Gastrocnemius medialis (tissue), 4 donors: ENCODE measurements around the gene RAVER2. TPM values are rescaled to one million over a fixed set of nuclear protein-coding genes. Genes with fewer than 3 reads are reported as not detected.

Experiments
- ATAC-seq, 2 donors: fragments of 150-250 bp; one replicate each; pipeline ENCODE4 v1.9.1; 2016
- DNase-seq, 2 donors: peaks; one replicate each; pipeline ENCODE4 v3.0.0-alpha.2; 2019
- H3K27ac ChIP-seq, 4 donors: fragments of 200-600 bp; sonication (generic); 1 replicate in 1 of 4; 2 replicates in 3 of 4; pipeline ENCODE4 v1.5.1; 2016 to 2018; ENCODE audit warnings: mild to moderate bottlenecking in 2 of 4, moderate library complexity in 1 of 4
- H3K27me3 ChIP-seq, 3 donors: fragments of 200-600 bp; sonication (generic) in 2 of 3; 1 replicate in 1 of 3; 2 replicates in 2 of 3; pipeline versions ENCODE4 v1.5.1 to v1.6.0; 2016 to 2019; ENCODE audit warnings: mild to moderate bottlenecking in 1 of 3, moderate library complexity in 1 of 3
- H3K36me3 ChIP-seq, 2 donors: fragments of 200-600 bp; sonication (generic) in 1 of 2; one replicate each; pipeline ENCODE4 v1.5.1; 2017 to 2018
- H3K4me1 ChIP-seq, 2 donors: fragments of 200-600 bp; sonication (generic) in 1 of 2; one replicate each; pipeline ENCODE4 v1.5.1; 2016 to 2017; ENCODE audit warnings: mild to moderate bottlenecking in 2 of 2
- H3K4me3 ChIP-seq, 4 donors: fragments of 200-600 bp; sonication (generic) in 3 of 4; 1 replicate in 1 of 4; 2 replicates in 3 of 4; pipeline ENCODE4 v1.5.1; 2016 to 2019; ENCODE audit warnings: mild to moderate bottlenecking in 2 of 4
- H3K9me3 ChIP-seq, 3 donors: fragments of 200-600 bp; sonication (generic) in 2 of 3; 1 replicate in 1 of 3; 2 replicates in 2 of 3; pipeline ENCODE4 v1.5.1; 2016 to 2019
- CTCF ChIP-seq, 5 experiments: fragments of 450-650 bp in 3 of 5; fragments of 200-600 bp in 2 of 5; sonication (generic) in 2 of 5; IDR thresholded peaks in 4 of 5; conservative IDR thresholded peaks in 1 of 5; 1 replicate in 4 of 5; 2 replicates in 1 of 5; pipeline ENCODE4 v1.5.1; 2016 to 2019; ENCODE audit warnings: antibody characterized with exemption in 5 of 5, mild to moderate bottlenecking in 3 of 5, moderate library complexity in 3 of 5
- POLR2A ChIP-seq, 2 donors: fragments of 450-650 bp; IDR thresholded peaks; one replicate each; pipeline ENCODE4 v1.6.1; 2017; ENCODE audit warnings: antibody characterized with exemption in 2 of 2, mild to moderate bottlenecking in 2 of 2, moderate library complexity in 2 of 2
- in situ Hi-C, 4 donors: fragments of 200-750 bp; cut with MboI; loops; one replicate each; pipeline versions ENCODE4 v1.15.0 to v1.8.0; 2017; ENCODE audit warnings: low sequenced_read_pairs in 4 of 4
- intact Hi-C: fragments of 100-400 bp; cut with DNase I; formaldehyde crosslinking; loops from one replicate; pipeline ENCODE4 v1.15.1; 2023; ENCODE audit warnings: low total_unique reads
- total RNA-seq, 4 donors: library from RNA; depleted of rRNA; stranded (reverse); fragments of >200 nt; gene quantifications; one replicate each; pipeline versions ENCODE4 v1.1.0 to v1.2.3, GENCODE V29; 2016

Gene RAVER2
- total RNA-seq, 4 donors from 2014 or later: 8.4 to 9.4 (median 9.1) TPM

GRCh38 chr1:64829411-64830029 lies 84.6 kb downstream of the RAVER2 start:
- H3K9me3 ChIP-seq: no peaks in the 10 kb centered on the region
- no peak for TF ChIP-seq CTCF (IDR thresholded peaks at IDR 0.05 in 4 of 5, conservative IDR thresholded peaks at IDR 0.05 in 1 of 5)
- TF ChIP-seq POLR2A (IDR thresholded peaks at IDR 0.05): no peak
- peak overlapping the region in 1 of 4 donors; percentile 32 for H3K27ac ChIP-seq
- H3K36me3 ChIP-seq: peaks cover 5 to 35% of the 10 kb centered on the region in 2 donors
- H3K4me1 ChIP-seq: peaks cover 1 to 11% of the 10 kb centered on the region in 2 donors
- ATAC-seq (peak; percentile 55 to 61), DNase-seq (no peak)
- H3K27me3 ChIP-seq: no peaks in the 10 kb centered on the region
- H3K4me3 ChIP-seq: no peak overlapping the region
- intact Hi-C loops: no loop called here
- in situ Hi-C loops: loop anchor here (5.0 to 10.0 kb wide), 4 partner anchors 135 to 565 kb away; no protein-coding TSS in a partner anchor

- in situ Hi-C loops: no loop called here
- Histone ChIP-seq H3K27ac (peak overlapping the region in 1 of 4 donors; percentile 32), H3K36me3 (peaks cover 5 to 41% of the 10 kb centered on the region in 2 donors), H3K27me3 (no peaks in the 10 kb centered on the region), H3K9me3 (no peaks in the 10 kb centered on the region), H3K4me1 (peaks cover 0 to 11% of the 10 kb centered on the region in 2 donors), H3K4me3 (no peak overlapping the region)
- no peak for DNase-seq
- ATAC-seq: no peak
- intact Hi-C loops: no loop called here
- no peak for TF ChIP-seq CTCF (IDR thresholded peaks at IDR 0.05 in 4 of 5, conservative IDR thresholded peaks at IDR 0.05 in 1 of 5)
Observed at GRCh38 chr1:64830030-64830651, 85.3 kb downstream of the RAVER2 start.

DNA sequence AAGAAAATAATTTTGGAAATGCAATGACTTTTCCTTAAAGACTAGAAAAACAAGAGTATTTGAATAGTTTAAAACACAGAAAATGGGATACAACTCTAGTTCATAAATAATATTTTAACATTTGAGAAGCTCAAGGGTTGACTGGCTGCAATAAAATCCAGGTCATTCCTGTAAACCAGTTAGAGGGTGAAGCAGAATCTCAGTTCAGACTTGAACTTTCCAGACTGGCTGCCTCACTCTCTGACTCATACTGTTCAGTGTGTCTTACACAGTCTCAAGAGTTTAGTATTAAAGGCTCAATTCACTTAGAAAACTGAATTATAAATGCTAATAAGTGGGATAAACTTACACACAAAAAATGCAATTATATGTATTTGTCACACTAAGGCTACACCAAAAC lies 89.9 kb downstream of the RAVER2 start:
- in situ Hi-C loops: no loop called here
- no peak for ATAC-seq
- Histone ChIP-seq H3K27ac (peak overlapping the region in 1 of 4 donors; percentile 12), H3K36me3 (peaks cover 9 to 84% of the 10 kb centered on the region in 2 donors), H3K9me3 (no peaks in the 10 kb centered on the region), H3K4me1 (peaks cover 6 to 14% of the 10 kb centered on the region in 2 donors), H3K4me3 (no peak overlapping the region), H3K27me3 (no peaks in the 10 kb centered on the region)
- TF ChIP-seq POLR2A (IDR thresholded peaks at IDR 0.05): no peak
- TF ChIP-seq CTCF (IDR thresholded peaks at IDR 0.05 in 4 of 5, conservative IDR thresholded peaks at IDR 0.05 in 1 of 5): no peak
- no peak for DNase-seq
- intact Hi-C loops: no loop called here

DNA sequence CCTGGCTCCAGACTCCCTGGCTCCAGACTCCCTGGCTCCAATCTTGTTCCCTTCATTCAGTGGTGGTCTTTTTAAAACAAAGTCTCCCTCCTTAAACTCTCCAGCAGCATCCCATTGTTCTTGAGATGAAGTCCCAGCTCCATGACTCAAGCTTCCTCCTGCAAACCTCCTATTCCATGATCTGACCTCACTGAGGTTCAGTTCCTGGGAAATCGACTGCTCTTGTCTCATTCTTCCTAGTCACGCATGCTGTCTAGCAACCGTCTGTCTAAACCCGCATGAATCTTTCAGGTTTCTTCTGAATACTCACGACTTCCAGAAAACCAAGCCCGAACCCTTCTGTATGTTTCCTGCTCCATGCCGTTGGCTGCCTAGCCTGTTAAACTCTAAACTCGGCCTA lies 91.9 kb downstream of the RAVER2 start:
- in situ Hi-C loops (no loop called here), intact Hi-C loops (no loop called here)
- Histone ChIP-seq H3K27me3 (no peaks in the 10 kb centered on the region), H3K36me3 (peaks cover 12 to 89% of the 10 kb centered on the region in 2 donors), H3K9me3 (no peaks in the 10 kb centered on the region), H3K4me1 (peaks cover 23 to 26% of the 10 kb centered on the region in 2 donors), H3K4me3 (no peak overlapping the region), H3K27ac (no peak overlapping the region)
- DNase-seq: no peak
- TF ChIP-seq POLR2A (IDR thresholded peaks at IDR 0.05): no peak
- no peak for TF ChIP-seq CTCF (IDR thresholded peaks at IDR 0.05 in 4 of 5, conservative IDR thresholded peaks at IDR 0.05 in 1 of 5)
- no peak for ATAC-seq
